Stimulated activated CD4-positive, alpha-beta T cell treated with anti-CD3 and anti-CD28 coated beads, TNF-alpha, amount 100 ng/mL, for 4 hours (primary cell): ENCODE measurements around the gene STS.

Experiments used
- DNase-seq, 3 experiments: peaks; one replicate each; pipeline ENCODE4 v3.0.0-alpha.2; 2020; ENCODE audit warnings: low read depth in 3 of 3

The STS gene

GRCh38 chrX:7179446-7179845 lies 31.9 kb downstream of the STS start:
- no peak for DNase-seq

GRCh38 chrX:7184816-7185215 lies 37.3 kb downstream of the STS start:
- DNase-seq, result no peak

- DNase-seq, result no peak
Measured at GRCh38 chrX:7188672-7189071, 41.2 kb downstream of the STS start.

GRCh38 chrX:7190157-7190556 lies 42.6 kb downstream of the STS start:
- DNase-seq, result no peak

- DNase-seq, result no peak
Measured at GRCh38 chrX:7191681-7192110, 44.2 kb downstream of the STS start.

GRCh38 chrX:7192871-7193270 lies 45.4 kb downstream of the STS start:
- DNase-seq, result no peak

- DNase-seq, result no peak
Measured at GRCh38 chrX:7194606-7195005, 47.1 kb downstream of the STS start.
